GM18502 (cell line): ENCODE measurements around the gene STX5.
"Not testable (repeated sequence)": the region's sequence is repeated elsewhere in the genome, so short reads cannot be mapped to it uniquely, and the experiment has no call there.

Source experiments
- ATAC-seq: cut with Tn5 transposase; IDR thresholded peaks from one replicate; pipeline ENCODE4 v1.9.1; 2021; ENCODE audit warnings: mild to moderate bottlenecking; ENCODE audit not compliant: unreplicated experiment, poor library complexity

Gene STX5

GRCh38 chr11:62832336-62833234 lies 734 bp upstream of the STX5 start, which contains the start of gene TEX54:
TSS of gene TEX54 (minus strand) at chr11:62832841.
- ATAC-seq = peak; percentile 13

GRCh38 chr11:62830904-62831519 lies 839 bp downstream of the STX5 start:
- no peak for ATAC-seq

- not testable (repeated sequence) for ATAC-seq
These were observed 3.7 kb downstream of the STX5 start for GRCh38 chr11:62828130-62828529.

GRCh38 chr11:62823677-62824076 lies 8.2 kb downstream of the STX5 start:
- no peak for ATAC-seq

GRCh38 chr11:62817129-62817528 lies 14.7 kb downstream of the STX5 start:
- ATAC-seq = no peak

GRCh38 chr11:62816557-62816956 lies 15.3 kb downstream of the STX5 start:
- ATAC-seq = no peak

- no peak for ATAC-seq
These were observed 20.2 kb downstream of the STX5 start for GRCh38 chr11:62811659-62812058.

GRCh38 chr11:62810748-62811147 lies 21.1 kb downstream of the STX5 start:
- no peak for ATAC-seq

GRCh38 chr11:62806611-62807121 lies 25.2 kb downstream of the STX5 start:
- no peak for ATAC-seq

- no peak for ATAC-seq
These were observed 25.9 kb downstream of the STX5 start for GRCh38 chr11:62805961-62806441.

GRCh38 chr11:62805076-62805892 lies 26.6 kb downstream of the STX5 start, which contains the start of gene NXF1:
TSS of gene NXF1 (minus strand) at chr11:62805440. CDS start at chr11:62805356, 84 bp downstream.
- peak; percentile 76 for ATAC-seq

GRCh38 chr11:62804310-62805075 lies 27.4 kb downstream of the STX5 start:
- no peak for ATAC-seq

GRCh38 chr11:62801071-62801470 lies 30.8 kb downstream of the STX5 start:
- ATAC-seq = no peak

- no peak for ATAC-seq
These were observed 32.4 kb downstream of the STX5 start for GRCh38 chr11:62799486-62799885.

GRCh38 chr11:62796281-62796680 lies 35.6 kb downstream of the STX5 start:
- ATAC-seq = no peak

GRCh38 chr11:62794201-62794775 lies 37.6 kb downstream of the STX5 start:
- ATAC-seq = no peak

GRCh38 chr11:62792202-62792575 lies 39.7 kb downstream of the STX5 start:
- peak; percentile 17 for ATAC-seq

GRCh38 chr11:62791501-62792201 lies 40.2 kb downstream of the STX5 start, which contains the start of gene TMEM223:
TSS of gene TMEM223 (minus strand) at chr11:62792006. CDS start at chr11:62791994, 12 bp downstream.
- peak; percentile 70 for ATAC-seq
